Neutrophil (primary cell): ENCODE measurements around the gene UQCRC2.
"Not testable (repeated sequence)": the region's sequence is repeated elsewhere in the genome, so short reads cannot be mapped to it uniquely, and the experiment has no call there.

ENCODE experiments used
- H3K27ac ChIP-seq: fragments of 200-600 bp; sonication (generic); 2 replicates; pipeline ENCODE4 v1.5.1; 2016; ENCODE audit warnings: mild to moderate bottlenecking, moderate library complexity
- H3K27me3 ChIP-seq: fragments of 200-600 bp; sonication (generic); 2 replicates; pipeline ENCODE4 v1.6.0; 2016; ENCODE audit warnings: mild to moderate bottlenecking
- H3K36me3 ChIP-seq: fragments of 200-600 bp; sonication (generic); 2 replicates; pipeline ENCODE4 v1.5.1; 2017
- H3K4me1 ChIP-seq, 2 experiments: fragments of 200-600 bp in 1 of 2; sonication (generic) in 1 of 2; 1 replicate in 1 of 2; 2 replicates in 1 of 2; pipeline versions ENCODE4 v1.5.1 to v1.6.1; 2013 to 2016; ENCODE audit warnings: low read depth in 1 of 2, low read length in 1 of 2, mild to moderate bottlenecking in 1 of 2, moderate library complexity in 1 of 2; ENCODE audit not compliant: control insufficient read depth in 1 of 2, insufficient read depth in 1 of 2
- H3K4me3 ChIP-seq, 2 experiments: fragments of 200-600 bp in 1 of 2; sonication (generic) in 1 of 2; 1 replicate in 1 of 2; 2 replicates in 1 of 2; pipeline ENCODE4 v1.5.1; 2013 to 2016; ENCODE audit warnings: low read depth in 1 of 2, low read length in 1 of 2, mild to moderate bottlenecking in 1 of 2, moderate library complexity in 1 of 2
- H3K9me3 ChIP-seq: fragments of 200-600 bp; sonication (generic); 2 replicates; pipeline ENCODE4 v1.5.1; 2016
- CTCF ChIP-seq: fragments of 200-600 bp; sonication (generic); IDR thresholded peaks from 2 replicates; pipeline ENCODE4 v1.5.1; 2016; ENCODE audit warnings: antibody characterized with exemption

The UQCRC2 gene

GRCh38 chr16:21991621-21992020, 38.5 kb downstream of the UQCRC2 start:
- Histone ChIP-seq H3K4me3 (no peak overlapping the region), H3K36me3 (peaks cover 3% of the 10 kb centered on the region), H3K27me3 (no peaks in the 10 kb centered on the region), H3K4me1 (no peaks in the 10 kb centered on the region), H3K27ac (no peak overlapping the region), H3K9me3 (no peaks in the 10 kb centered on the region)
- TF ChIP-seq CTCF, result no peak

GRCh38 chr16:21994856-21995465, 41.8 kb downstream of the UQCRC2 start:
- Histone ChIP-seq H3K27me3 (no peaks in the 10 kb centered on the region), H3K27ac (no peak overlapping the region), H3K4me3 (no peak overlapping the region), H3K4me1 (peaks cover 8 to 10% of the 10 kb centered on the region in 2 experiments), H3K9me3 (no peaks in the 10 kb centered on the region), H3K36me3 (no peaks in the 10 kb centered on the region)
- no peak for TF ChIP-seq CTCF

GRCh38 chr16:21996923-21997696, 43.9 kb downstream of the UQCRC2 start:
- Histone ChIP-seq H3K27ac (no peak overlapping the region), H3K36me3 (no peaks in the 10 kb centered on the region), H3K27me3 (no peaks in the 10 kb centered on the region), H3K4me1 (peaks cover 15% of the 10 kb centered on the region in 2 experiments), H3K9me3 (no peaks in the 10 kb centered on the region), H3K4me3 (no peak overlapping the region)
- TF ChIP-seq CTCF, result no peak

- TF ChIP-seq CTCF, result no peak
- Histone ChIP-seq H3K27ac (no peak overlapping the region), H3K27me3 (peaks cover 3% of the 10 kb centered on the region), H3K9me3 (no peaks in the 10 kb centered on the region), H3K4me3 (no peak overlapping the region), H3K4me1 (peaks cover 15% of the 10 kb centered on the region in 2 experiments), H3K36me3 (no peaks in the 10 kb centered on the region)
These were observed 44.7 kb downstream of the UQCRC2 start for GRCh38 chr16:21997697-21998480.

GRCh38 chr16:22001591-22001990, 48.4 kb downstream of the UQCRC2 start:
- no peak for TF ChIP-seq CTCF
- Histone ChIP-seq H3K4me1 (peaks cover 15% of the 10 kb centered on the region in 2 experiments), H3K27me3 (peaks cover 34% of the 10 kb centered on the region), H3K9me3 (no peaks in the 10 kb centered on the region), H3K36me3 (no peaks in the 10 kb centered on the region), H3K27ac (no peak overlapping the region), H3K4me3 (no peak overlapping the region)

GRCh38 chr16:22002047-22002446, 48.9 kb downstream of the UQCRC2 start:
- not testable (repeated sequence) for H3K27ac ChIP-seq, H3K4me3 ChIP-seq, H3K9me3 ChIP-seq, H3K36me3 ChIP-seq
- peaks cover 39% of the 10 kb centered on the region for H3K27me3 ChIP-seq
- H3K4me1 ChIP-seq, result peaks cover 16 to 18% of the 10 kb centered on the region in 2 experiments
